Body of pancreas (tissue), 4 donors: ENCODE measurements around the gene ARID1B.

Source experiments
- POLR2A ChIP-seq, 3 donors: fragments of 450-650 bp; IDR thresholded peaks; one replicate each; pipeline ENCODE4 v1.6.1; 2016; ENCODE audit warnings: antibody characterized with exemption in 3 of 3, mild to moderate bottlenecking in 2 of 3
- TF ChIP-seq, protein P1 (sequence below), 7 experiments: fragments of 450-650 bp in 4 of 7; fragments of 200-600 bp in 3 of 7; sonication (generic) in 3 of 7; IDR thresholded peaks; one replicate each; pipeline ENCODE4 v1.5.1; 2016 to 2019; ENCODE audit warnings: antibody characterized with exemption in 7 of 7

DNA sequence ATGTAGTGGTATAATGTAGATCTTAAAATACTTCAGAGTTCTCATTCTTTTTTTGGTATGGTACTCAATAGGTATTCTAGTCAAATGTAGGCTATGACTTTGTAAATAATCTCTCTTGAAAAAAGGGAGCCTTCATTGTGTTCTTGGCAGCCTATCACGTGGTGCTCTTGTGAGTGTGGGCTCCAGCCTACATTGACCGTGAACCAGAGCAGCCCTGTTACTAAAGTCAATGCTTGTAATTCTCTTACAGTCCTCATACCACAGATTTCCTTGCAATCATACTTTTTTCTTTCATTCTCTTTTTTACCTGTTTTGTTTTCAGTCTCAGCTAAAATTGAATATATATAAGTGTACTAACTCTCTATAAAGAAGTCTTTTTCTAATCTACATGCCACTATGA is 31.1 kb downstream of the ARID1B start:
- TF ChIP-seq, protein P1, sequence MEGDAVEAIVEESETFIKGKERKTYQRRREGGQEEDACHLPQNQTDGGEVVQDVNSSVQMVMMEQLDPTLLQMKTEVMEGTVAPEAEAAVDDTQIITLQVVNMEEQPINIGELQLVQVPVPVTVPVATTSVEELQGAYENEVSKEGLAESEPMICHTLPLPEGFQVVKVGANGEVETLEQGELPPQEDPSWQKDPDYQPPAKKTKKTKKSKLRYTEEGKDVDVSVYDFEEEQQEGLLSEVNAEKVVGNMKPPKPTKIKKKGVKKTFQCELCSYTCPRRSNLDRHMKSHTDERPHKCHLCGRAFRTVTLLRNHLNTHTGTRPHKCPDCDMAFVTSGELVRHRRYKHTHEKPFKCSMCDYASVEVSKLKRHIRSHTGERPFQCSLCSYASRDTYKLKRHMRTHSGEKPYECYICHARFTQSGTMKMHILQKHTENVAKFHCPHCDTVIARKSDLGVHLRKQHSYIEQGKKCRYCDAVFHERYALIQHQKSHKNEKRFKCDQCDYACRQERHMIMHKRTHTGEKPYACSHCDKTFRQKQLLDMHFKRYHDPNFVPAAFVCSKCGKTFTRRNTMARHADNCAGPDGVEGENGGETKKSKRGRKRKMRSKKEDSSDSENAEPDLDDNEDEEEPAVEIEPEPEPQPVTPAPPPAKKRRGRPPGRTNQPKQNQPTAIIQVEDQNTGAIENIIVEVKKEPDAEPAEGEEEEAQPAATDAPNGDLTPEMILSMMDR (IDR thresholded peaks at IDR 0.05): no peak
- TF ChIP-seq POLR2A (IDR thresholded peaks at IDR 0.05): no peak
